ENCODE data around the gene ANO1.

ANO1 gene

DNA sequence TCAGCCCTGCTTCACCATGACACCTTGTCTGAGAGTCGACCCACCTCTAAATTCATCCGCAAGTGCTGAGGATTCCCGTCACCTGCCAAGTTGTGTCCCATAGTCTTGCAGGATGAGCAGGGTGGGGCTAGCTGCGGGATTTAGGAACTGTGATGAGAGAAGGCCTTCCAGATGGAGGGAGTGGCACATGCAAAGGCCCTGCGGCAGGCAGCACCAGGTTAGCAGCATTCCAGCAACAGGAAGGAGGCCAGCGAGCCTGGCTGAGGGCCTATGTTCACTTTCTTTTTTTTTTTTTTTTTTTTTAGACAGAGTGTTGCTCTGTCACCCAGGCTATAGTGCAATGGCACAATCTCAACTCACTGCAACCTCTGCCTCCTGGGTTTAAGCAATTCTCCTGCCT, 31.8 kb downstream of the ANO1 start:
- TF ChIP-seq, protein P1, sequence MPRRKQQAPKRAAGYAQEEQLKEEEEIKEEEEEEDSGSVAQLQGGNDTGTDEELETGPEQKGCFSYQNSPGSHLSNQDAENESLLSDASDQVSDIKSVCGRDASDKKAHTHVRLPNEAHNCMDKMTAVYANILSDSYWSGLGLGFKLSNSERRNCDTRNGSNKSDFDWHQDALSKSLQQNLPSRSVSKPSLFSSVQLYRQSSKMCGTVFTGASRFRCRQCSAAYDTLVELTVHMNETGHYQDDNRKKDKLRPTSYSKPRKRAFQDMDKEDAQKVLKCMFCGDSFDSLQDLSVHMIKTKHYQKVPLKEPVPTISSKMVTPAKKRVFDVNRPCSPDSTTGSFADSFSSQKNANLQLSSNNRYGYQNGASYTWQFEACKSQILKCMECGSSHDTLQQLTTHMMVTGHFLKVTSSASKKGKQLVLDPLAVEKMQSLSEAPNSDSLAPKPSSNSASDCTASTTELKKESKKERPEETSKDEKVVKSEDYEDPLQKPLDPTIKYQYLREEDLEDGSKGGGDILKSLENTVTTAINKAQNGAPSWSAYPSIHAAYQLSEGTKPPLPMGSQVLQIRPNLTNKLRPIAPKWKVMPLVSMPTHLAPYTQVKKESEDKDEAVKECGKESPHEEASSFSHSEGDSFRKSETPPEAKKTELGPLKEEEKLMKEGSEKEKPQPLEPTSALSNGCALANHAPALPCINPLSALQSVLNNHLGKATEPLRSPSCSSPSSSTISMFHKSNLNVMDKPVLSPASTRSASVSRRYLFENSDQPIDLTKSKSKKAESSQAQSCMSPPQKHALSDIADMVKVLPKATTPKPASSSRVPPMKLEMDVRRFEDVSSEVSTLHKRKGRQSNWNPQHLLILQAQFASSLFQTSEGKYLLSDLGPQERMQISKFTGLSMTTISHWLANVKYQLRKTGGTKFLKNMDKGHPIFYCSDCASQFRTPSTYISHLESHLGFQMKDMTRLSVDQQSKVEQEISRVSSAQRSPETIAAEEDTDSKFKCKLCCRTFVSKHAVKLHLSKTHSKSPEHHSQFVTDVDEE (CRISPR knock-in tag; IDR thresholded peaks at IDR 0.05), result no peak
- TF ChIP-seq, protein P2, sequence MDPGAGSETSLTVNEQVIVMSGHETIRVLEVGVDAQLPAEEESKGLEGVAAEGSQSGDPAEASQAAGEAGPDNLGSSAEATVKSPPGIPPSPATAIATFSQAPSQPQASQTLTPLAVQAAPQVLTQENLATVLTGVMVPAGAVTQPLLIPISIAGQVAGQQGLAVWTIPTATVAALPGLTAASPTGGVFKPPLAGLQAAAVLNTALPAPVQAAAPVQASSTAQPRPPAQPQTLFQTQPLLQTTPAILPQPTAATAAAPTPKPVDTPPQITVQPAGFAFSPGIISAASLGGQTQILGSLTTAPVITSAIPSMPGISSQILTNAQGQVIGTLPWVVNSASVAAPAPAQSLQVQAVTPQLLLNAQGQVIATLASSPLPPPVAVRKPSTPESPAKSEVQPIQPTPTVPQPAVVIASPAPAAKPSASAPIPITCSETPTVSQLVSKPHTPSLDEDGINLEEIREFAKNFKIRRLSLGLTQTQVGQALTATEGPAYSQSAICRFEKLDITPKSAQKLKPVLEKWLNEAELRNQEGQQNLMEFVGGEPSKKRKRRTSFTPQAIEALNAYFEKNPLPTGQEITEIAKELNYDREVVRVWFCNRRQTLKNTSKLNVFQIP (CRISPR knock-in tag; IDR thresholded peaks at IDR 0.05; ENCODE audit: borderline replicate concordance, low read depth), result no peak
- TF ChIP-seq PPARA (CRISPR knock-in tag; IDR thresholded peaks at IDR 0.05; ENCODE audit: borderline replicate concordance) (no peak), ZC3H10 (CRISPR knock-in tag; IDR thresholded peaks at IDR 0.05) (no peak), CSRNP3 (CRISPR knock-in tag; IDR thresholded peaks at IDR 0.05) (no peak), TOX (CRISPR knock-in tag; IDR thresholded peaks at IDR 0.05; ENCODE audit: borderline replicate concordance) (no peak), TCF4 (CRISPR knock-in tag; IDR thresholded peaks at IDR 0.05; ENCODE audit: borderline replicate concordance) (no peak), ZFP30 (CRISPR knock-in tag; IDR thresholded peaks at IDR 0.05) (no peak), CSDC2 (CRISPR knock-in tag; IDR thresholded peaks at IDR 0.05) (no peak), BACH2 (CRISPR knock-in tag; IDR thresholded peaks at IDR 0.05; ENCODE audit: borderline replicate concordance) (no peak)
- ATAC-seq, result no peak

GRCh38 chr11:70110538-70111055, 32.5 kb downstream of the ANO1 start:
- no peak for TF ChIP-seq RARB (CRISPR knock-in tag; IDR thresholded peaks at IDR 0.05)
- TF ChIP-seq ISL1 (CRISPR knock-in tag; IDR thresholded peaks at IDR 0.05), result no peak
- ATAC-seq, result no peak

DNA sequence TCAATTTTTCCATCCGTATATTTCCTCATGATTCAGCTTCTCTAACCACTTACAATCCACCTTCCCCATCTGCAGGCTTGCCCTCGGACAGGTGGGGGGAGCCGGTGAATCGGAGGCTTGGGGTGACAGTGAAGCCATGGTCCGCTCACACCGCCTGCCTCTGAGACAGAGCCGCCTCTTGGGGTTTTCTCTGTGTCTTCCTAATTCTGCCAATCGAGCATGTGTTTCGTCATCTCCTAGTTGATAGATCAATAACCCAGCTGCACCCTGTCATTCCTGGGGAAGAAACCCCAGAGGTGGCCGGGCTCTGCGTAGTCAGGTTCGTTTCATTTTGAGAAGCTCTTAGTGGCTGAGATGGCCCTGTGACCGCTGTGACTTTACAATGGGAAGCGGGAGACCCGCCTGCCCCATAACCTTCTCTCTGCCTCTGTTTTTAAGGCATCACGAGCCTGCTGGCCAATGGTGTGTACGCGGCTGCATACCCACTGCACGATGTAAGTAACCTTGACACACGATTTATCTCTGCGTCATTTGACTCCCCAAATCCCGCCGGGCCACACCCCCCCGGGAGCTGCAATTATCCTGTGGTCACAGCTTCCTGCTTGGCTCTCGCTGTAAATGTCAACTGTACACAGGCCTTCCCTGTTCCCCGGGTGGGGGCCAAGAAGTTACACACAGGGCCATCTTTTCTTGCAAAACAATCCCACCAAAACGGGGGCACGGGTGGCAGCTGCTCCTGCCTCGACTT, 33.3 kb downstream of the ANO1 start:
- ATAC-seq, result peak; percentile 25; the same call in 2 of the 3 replicates
- no peak for TF ChIP-seq TCF4 (CRISPR knock-in tag; IDR thresholded peaks at IDR 0.05; ENCODE audit: borderline replicate concordance)

GRCh38 chr11:70112017-70112434, 33.9 kb downstream of the ANO1 start:
- no peak for TF ChIP-seq RARB (CRISPR knock-in tag; IDR thresholded peaks at IDR 0.05)
- TF ChIP-seq ZNF70 (CRISPR knock-in tag; IDR thresholded peaks at IDR 0.05), result no peak
- TF ChIP-seq TOX (CRISPR knock-in tag; IDR thresholded peaks at IDR 0.05; ENCODE audit: borderline replicate concordance), result no peak
- no peak for TF ChIP-seq ZNF565 (CRISPR knock-in tag; conservative IDR thresholded peaks at IDR 0.05; ENCODE audit: low read depth)
- no peak for TF ChIP-seq ZC3H10 (CRISPR knock-in tag; IDR thresholded peaks at IDR 0.05)
- no peak for TF ChIP-seq TCF4 (CRISPR knock-in tag; IDR thresholded peaks at IDR 0.05; ENCODE audit: borderline replicate concordance)
- TF ChIP-seq, protein P2 (CRISPR knock-in tag; IDR thresholded peaks at IDR 0.05; ENCODE audit: borderline replicate concordance, low read depth), result no peak
- no peak for TF ChIP-seq ARNTL (CRISPR knock-in tag; IDR thresholded peaks at IDR 0.05; ENCODE audit: borderline replicate concordance, low read depth)
- TF ChIP-seq, protein P1 (CRISPR knock-in tag; IDR thresholded peaks at IDR 0.05), result no peak

More at GRCh38 chr11:70112017-70112434, 33.9 kb downstream of the ANO1 start:
- peak; percentile 18; the same call in 1 of the 3 replicates for ATAC-seq

Data from SK-N-SH treated with all-trans-retinoic acid at 6 μM for 48 hours (cell line).